ENCODE measurements around the gene TPRG1L.

Gene TPRG1L

GRCh38 chr1:3658231-3658615 is 33.4 kb downstream of the TPRG1L start:
- no peak overlapping the region for H3K4me3 ChIP-seq (ENCODE audit: low read length)
- DNase-seq (ENCODE audit: low read depth), result no peak
- TF ChIP-seq CTCF (conservative IDR thresholded peaks at IDR 0.05; ENCODE audit: low read depth, low read length), result no peak

- TF ChIP-seq CTCF (conservative IDR thresholded peaks at IDR 0.05; ENCODE audit: low read depth, low read length), result no peak
- DNase-seq (ENCODE audit: low read depth), result no peak
- H3K4me3 ChIP-seq (ENCODE audit: low read length), result no peak overlapping the region
These were observed 34.3 kb downstream of the TPRG1L start for GRCh38 chr1:3659093-3659492.

- DNase-seq (ENCODE audit: low read depth), result no peak
- TF ChIP-seq CTCF (conservative IDR thresholded peaks at IDR 0.05; ENCODE audit: low read depth, low read length), result no peak
- H3K4me3 ChIP-seq (ENCODE audit: low read length), result no peak overlapping the region
These were observed 35.9 kb downstream of the TPRG1L start for GRCh38 chr1:3660704-3661103.

GRCh38 chr1:3661631-3662030 is 36.8 kb downstream of the TPRG1L start:
- no peak for TF ChIP-seq CTCF (conservative IDR thresholded peaks at IDR 0.05; ENCODE audit: low read depth, low read length)
- no peak overlapping the region for H3K4me3 ChIP-seq (ENCODE audit: low read length)
- no peak for DNase-seq (ENCODE audit: low read depth)

- TF ChIP-seq CTCF (conservative IDR thresholded peaks at IDR 0.05; ENCODE audit: low read depth, low read length), result no peak
- DNase-seq (ENCODE audit: low read depth), result no peak
- no peak overlapping the region for H3K4me3 ChIP-seq (ENCODE audit: low read length)
These were observed 37.4 kb downstream of the TPRG1L start for GRCh38 chr1:3662080-3662671.

- no peak for TF ChIP-seq CTCF (conservative IDR thresholded peaks at IDR 0.05; ENCODE audit: low read depth, low read length)
- H3K4me3 ChIP-seq (ENCODE audit: low read length), result no peak overlapping the region
- no peak for DNase-seq (ENCODE audit: low read depth)
These were observed 39.3 kb downstream of the TPRG1L start for GRCh38 chr1:3663999-3664699.

Data from retinal pigment epithelial cell (primary cell).